H1 (cell line): ENCODE results near the gene ZNF248. TPM values are rescaled to one million over a fixed set of nuclear protein-coding genes. Genes with fewer than 3 reads are reported as not detected.

Experiments
- BACH1 ChIP-seq: IDR thresholded peaks from 2 replicates; pipeline ENCODE4 v1.6.1; 2012; ENCODE audit warnings: low read length, improper control_type of control experiment
- BRCA1 ChIP-seq: IDR thresholded peaks from 2 replicates; pipeline ENCODE4 v1.6.1; 2012; ENCODE audit warnings: low read depth, low read length, improper control_type of control experiment
- CHD7 ChIP-seq: fragments of 300-600 bp; sonication (generic); IDR thresholded peaks from 2 replicates; pipeline ENCODE4 v1.7.1; 2012; ENCODE audit warnings: low read length, moderate library complexity, mild to moderate bottlenecking, inconsistent platforms; ENCODE audit not compliant: insufficient replicate concordance
- CREB1 ChIP-seq: IDR thresholded peaks from 2 replicates; pipeline ENCODE4 v1.6.1; 2012; ENCODE audit warnings: inconsistent platforms
- GABPA ChIP-seq: IDR thresholded peaks from 2 replicates; pipeline ENCODE4 v1.6.1; 2011; ENCODE audit warnings: mild to moderate bottlenecking, low read length, moderate library complexity, borderline replicate concordance; ENCODE audit not compliant: insufficient read depth
- JUND ChIP-seq: IDR thresholded peaks from 2 replicates; pipeline ENCODE4 v1.6.1; 2011; ENCODE audit warnings: mild to moderate bottlenecking, improper control_type of control experiment, low read length
- NANOG ChIP-seq: IDR thresholded peaks from 2 replicates; pipeline ENCODE4 v1.6.1; 2011; ENCODE audit warnings: low read length, low read depth, mild to moderate bottlenecking, inconsistent platforms; ENCODE audit not compliant: insufficient read depth, poor library complexity, severe bottlenecking
- RBBP5 ChIP-seq: IDR thresholded peaks from 2 replicates; pipeline ENCODE4 v1.7.1; 2012; ENCODE audit warnings: low read depth, mild to moderate bottlenecking, inconsistent platforms, low read length, moderate library complexity, borderline replicate concordance
- TAF7 ChIP-seq: optimal IDR thresholded peaks from 2 replicates; pipeline ENCODE3; 2011; ENCODE audit warnings: low read depth, mild to moderate bottlenecking, inconsistent platforms, low read length, moderate library complexity, borderline replicate concordance
- ZNF274 ChIP-seq: IDR thresholded peaks from 2 replicates; pipeline ENCODE4 v1.7.0; 2012; ENCODE audit warnings: low read length, borderline replicate concordance; ENCODE audit errors: extremely low read depth
- polyA plus RNA-seq, 7 experiments: library from polyadenylated mRNA; depleted of rRNA in 3 of 7; stranded (reverse) in 5 of 7; unstranded in 2 of 7; fragments of >200 nt in 5 of 7; fragments of 200-250 nt in 2 of 7; gene quantifications; 1 replicate in 5 of 7; 2 replicates in 1 of 7; 4 replicates in 1 of 7; pipeline versions ENCODE4 v1.2.1 to v1.2.3, GENCODE V29; 2011 to 2013; ENCODE audit warnings: missing spikeins in 2 of 7, mixed read lengths in 2 of 7
- total RNA-seq: library from RNA; stranded (reverse); fragmentation: NEBNext Ultra II Directional; extraction: Animal tissue kit (Norgen Biotek cat#: 25700); gene quantifications from 2 replicates; pipeline ENCODE4 v1.2.1, GENCODE V29; 2021

The ZNF248 gene
- total and polyA plus RNA-seq, 2 of the 8 experiments (the other 6 are each of a cell fraction or from before 2014, with no cell fraction given): 9.1 TPM; not detected in 1

GRCh38 chr10:37865264-37865663, 7.9 kb upstream of the ZNF248 start (continued):
- TF ChIP-seq CHD7 (no peak), GABPA (no peak), CREB1 (no peak), JUND (no peak), BRCA1 (no peak), BACH1 (no peak), ZNF274 (no peak), NANOG (no peak), RBBP5 (no peak), TAF7 (no peak)
